Astrocyte of the spinal cord (primary cell): Measurements from ENCODE around the gene CAMK1.

Experiments used
- DNase-seq: peaks from one replicate; pipeline ENCODE4 v3.0.0; 2011; ENCODE audit warnings: low read depth, low spot score
- H3K4me3 ChIP-seq: 2 replicates; pipeline ENCODE4 v1.5.1; 2011; ENCODE audit warnings: low read depth, mild to moderate bottlenecking, low read length, moderate library complexity
- in situ Hi-C: cut with HindIII; loops from 2 replicates; pipeline ENCODE4 v1.10.0; 2017; ENCODE audit warnings: low sequenced_read_pairs
- TF ChIP-seq, protein P1 (sequence below): IDR thresholded peaks from 2 replicates; pipeline ENCODE4 v1.5.1; 2012; ENCODE audit warnings: low read depth, mild to moderate bottlenecking, low read length, inconsistent platforms

Gene CAMK1

DNA sequence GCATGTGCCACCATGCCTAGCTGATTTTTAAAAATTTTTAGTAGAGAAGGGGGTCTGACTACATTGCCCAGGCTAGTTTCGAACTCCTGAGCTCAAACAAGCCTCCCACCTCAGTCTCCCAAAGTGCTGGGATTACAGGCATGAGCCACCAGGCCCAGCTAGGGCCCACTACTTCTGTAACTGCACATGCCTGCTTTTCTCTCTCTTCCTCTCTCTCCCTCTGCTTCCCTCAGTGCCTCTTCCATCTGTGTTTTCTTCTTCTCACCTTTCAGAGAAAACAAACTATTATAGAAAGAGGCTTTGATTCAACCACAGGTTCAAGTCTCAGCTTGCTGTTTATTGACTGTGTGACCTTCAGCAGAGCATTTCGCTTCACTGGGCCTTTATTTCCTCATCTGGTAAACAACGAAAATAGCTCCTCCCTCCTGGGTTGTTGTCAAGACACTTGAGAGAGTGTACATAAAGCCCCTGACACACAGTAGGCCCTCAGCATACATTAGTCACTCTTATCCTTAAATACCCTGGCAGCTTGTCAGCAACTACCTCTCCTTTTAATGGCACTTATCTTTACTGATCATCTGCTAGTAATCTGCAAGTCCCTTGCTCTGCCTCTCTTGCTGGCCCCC, 12.3 kb upstream of the CAMK1 start:
- no peak for DNase-seq
- no peak overlapping the region for H3K4me3 ChIP-seq
- in situ Hi-C loops = no loop called here
- TF ChIP-seq, protein P1, sequence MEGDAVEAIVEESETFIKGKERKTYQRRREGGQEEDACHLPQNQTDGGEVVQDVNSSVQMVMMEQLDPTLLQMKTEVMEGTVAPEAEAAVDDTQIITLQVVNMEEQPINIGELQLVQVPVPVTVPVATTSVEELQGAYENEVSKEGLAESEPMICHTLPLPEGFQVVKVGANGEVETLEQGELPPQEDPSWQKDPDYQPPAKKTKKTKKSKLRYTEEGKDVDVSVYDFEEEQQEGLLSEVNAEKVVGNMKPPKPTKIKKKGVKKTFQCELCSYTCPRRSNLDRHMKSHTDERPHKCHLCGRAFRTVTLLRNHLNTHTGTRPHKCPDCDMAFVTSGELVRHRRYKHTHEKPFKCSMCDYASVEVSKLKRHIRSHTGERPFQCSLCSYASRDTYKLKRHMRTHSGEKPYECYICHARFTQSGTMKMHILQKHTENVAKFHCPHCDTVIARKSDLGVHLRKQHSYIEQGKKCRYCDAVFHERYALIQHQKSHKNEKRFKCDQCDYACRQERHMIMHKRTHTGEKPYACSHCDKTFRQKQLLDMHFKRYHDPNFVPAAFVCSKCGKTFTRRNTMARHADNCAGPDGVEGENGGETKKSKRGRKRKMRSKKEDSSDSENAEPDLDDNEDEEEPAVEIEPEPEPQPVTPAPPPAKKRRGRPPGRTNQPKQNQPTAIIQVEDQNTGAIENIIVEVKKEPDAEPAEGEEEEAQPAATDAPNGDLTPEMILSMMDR = no peak

DNA sequence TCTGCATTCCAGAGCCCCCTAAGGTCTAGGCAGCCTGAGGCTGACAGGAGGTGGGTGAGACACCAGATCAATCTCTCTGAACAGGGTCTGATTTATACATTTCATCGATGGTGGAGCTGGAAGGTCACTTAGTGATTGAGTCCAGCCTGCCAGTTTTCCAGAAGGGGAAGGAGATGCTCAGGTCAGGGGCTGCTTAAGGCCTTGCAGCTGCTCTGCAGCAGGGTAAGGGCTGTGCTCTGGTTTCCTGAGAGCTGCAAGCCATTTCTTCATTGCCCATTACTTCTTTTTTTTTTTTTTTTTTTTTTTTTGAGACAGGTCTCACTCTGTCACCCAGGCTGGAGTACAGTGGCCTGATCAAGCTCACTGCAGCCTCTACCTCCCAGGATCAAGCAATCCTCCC, 11.8 kb upstream of the CAMK1 start:
- in situ Hi-C loops = no loop called here
- TF ChIP-seq, protein P1 = no peak
- no peak for DNase-seq
- H3K4me3 ChIP-seq = no peak overlapping the region

DNA sequence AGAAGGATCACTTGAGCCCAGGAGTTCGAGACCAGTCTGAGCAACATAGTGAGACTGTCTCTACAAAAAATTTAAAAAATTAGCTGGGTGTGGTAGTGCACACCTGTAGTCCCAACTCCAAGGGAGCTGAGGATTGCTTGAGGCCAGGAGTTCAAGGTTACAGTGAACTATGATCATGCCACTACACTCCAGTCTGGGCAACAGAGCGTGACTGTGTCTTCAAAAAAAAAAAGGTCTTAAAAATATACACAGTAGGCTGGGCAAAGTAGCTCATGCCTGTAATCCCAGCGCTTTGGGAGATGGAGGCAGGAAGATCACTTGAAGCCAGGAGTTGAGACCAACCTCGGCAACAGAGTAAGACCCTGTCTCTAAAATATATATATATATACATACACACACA, 11.2 kb upstream of the CAMK1 start:
- TF ChIP-seq, protein P1 = no peak
- in situ Hi-C loops = no loop called here
- no peak overlapping the region for H3K4me3 ChIP-seq
- DNase-seq = no peak

DNA sequence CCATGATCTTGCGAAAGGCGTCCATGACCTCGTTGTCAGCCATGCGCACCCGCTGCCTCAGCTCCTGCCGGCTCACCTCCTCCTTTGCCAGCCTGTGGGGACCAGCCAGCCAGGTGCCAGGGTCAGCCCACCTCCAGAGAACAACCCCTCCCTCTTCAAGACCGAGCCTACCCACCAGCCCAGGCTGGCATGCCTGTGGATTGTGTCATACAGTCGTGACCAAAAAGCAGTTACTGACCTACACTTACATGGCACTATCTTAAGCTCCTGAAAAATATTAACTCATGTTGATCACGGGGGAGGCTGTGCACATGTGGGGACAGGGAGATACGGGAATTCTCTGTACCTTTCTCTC, 10.7 kb upstream of the CAMK1 start:
- DNase-seq = no peak

DNA sequence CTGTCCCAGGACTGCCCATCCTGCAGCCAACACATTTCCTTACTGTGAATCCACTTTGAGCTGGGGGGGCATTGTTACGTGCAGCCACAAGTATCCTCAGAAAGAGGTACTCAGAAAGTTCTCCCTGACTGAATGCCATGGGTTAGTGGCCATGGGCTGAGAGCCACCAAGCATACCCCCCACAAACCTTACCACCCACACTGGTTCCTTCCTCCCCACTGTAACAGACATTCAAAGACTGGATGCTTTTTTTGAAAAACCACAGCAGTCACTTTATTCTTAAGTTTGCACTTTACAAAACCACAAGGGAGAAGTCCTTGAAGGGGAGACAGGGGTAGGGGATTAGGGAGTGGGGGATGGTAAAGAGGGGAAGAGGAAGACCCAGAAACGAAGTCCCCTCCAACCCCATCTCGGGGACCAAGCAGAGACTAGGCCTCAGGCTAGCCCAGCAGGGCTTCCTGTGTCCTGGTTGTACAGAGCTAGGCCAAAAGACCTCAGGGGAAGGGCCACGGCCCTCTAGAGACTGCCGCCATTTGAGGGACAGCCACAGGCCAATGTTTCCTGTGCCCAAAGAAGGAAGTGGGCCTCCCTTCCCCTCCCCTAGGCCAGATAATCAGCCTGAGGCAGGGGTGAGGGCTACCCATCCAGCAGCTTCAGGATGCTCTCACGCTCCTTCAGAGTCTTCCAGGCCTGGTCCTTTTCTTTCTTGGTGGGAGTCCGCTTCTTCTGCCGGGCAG, 10.1 kb upstream of the CAMK1 start:
- DNase-seq = no peak
- no peak overlapping the region for H3K4me3 ChIP-seq
- in situ Hi-C loops = no loop called here
- TF ChIP-seq, protein P1 = no peak

More for the DNA sequence above, 10.7 kb upstream of the CAMK1 start:
- TF ChIP-seq, protein P1 = no peak
- H3K4me3 ChIP-seq = no peak overlapping the region
- in situ Hi-C loops = no loop called here

DNA sequence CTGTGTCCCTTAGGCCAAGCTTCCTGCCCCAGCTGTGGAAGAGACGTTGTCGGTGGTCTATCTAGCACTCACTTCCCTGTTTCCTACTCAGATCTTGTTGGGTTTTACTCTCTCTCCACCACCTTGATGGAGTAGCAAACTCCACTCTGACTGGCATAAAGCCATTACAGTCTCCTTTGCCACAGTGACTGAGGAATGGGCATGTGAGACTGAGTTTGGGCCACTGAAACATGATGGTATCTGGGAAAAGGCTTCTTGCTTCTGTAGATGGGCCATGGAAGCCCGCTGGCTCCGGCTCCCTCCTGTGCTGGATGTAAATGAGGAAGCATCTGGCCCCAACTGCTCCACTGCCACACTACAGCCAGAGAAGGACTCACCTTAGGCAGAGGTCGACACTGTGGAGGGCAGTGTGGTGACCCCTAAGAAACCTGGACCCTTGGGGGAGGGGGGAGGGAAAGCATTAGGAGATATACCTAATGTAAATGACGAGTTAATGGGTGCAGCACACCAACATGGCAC, 9.4 kb upstream of the CAMK1 start:
- H3K4me3 ChIP-seq = no peak overlapping the region
- in situ Hi-C loops = no loop called here
- DNase-seq = no peak
- TF ChIP-seq, protein P1 = no peak
